Skeletal muscle tissue (tissue), 4 donors: ENCODE results near the gene KCNMA1. TPM values are rescaled to one million over a fixed set of nuclear protein-coding genes. Genes with fewer than 3 reads are reported as not detected.

Source experiments
- H3K27ac ChIP-seq: one replicate; pipeline ENCODE4 v1.7.0; 2013; ENCODE audit warnings: mild to moderate bottlenecking, low read depth, low read length, inconsistent platforms
- H3K27me3 ChIP-seq, 3 donors: one replicate each; pipeline ENCODE4 v1.7.0; 2013; ENCODE audit warnings: low read length in 3 of 3; ENCODE audit not compliant: control insufficient read depth in 3 of 3, insufficient read depth in 3 of 3
- H3K36me3 ChIP-seq, 3 donors: one replicate each; pipeline ENCODE4 v1.7.0; 2013; ENCODE audit warnings: low read length in 3 of 3; ENCODE audit not compliant: control insufficient read depth in 3 of 3, insufficient read depth in 3 of 3
- H3K4me1 ChIP-seq, 3 donors: one replicate each; pipeline ENCODE4 v1.7.0; 2013; ENCODE audit warnings: low read length in 3 of 3, mild to moderate bottlenecking in 3 of 3; ENCODE audit not compliant: control insufficient read depth in 3 of 3, insufficient read depth in 3 of 3
- H3K4me3 ChIP-seq, 3 donors: one replicate each; pipeline ENCODE4 v1.7.0; 2013; ENCODE audit warnings: low read length in 3 of 3
- H3K9ac ChIP-seq, 3 donors: one replicate each; pipeline ENCODE4 v1.7.0; 2013; ENCODE audit warnings: low read length in 3 of 3, mild to moderate bottlenecking in 3 of 3, moderate library complexity in 2 of 3, low read depth in 1 of 3
- H3K9me3 ChIP-seq, 3 donors: one replicate each; pipeline ENCODE4 v1.7.0; 2013; ENCODE audit warnings: low read length in 3 of 3; ENCODE audit not compliant: control insufficient read depth in 3 of 3
- total RNA-seq: library from RNA; depleted of rRNA; stranded (reverse); fragments of >200 nt; gene quantifications from one replicate; pipeline ENCODE4 v1.2.3, GENCODE V29; 2014
- donor health status: Osteomylitis.

KCNMA1 gene
- total RNA-seq, 1 donor from 2014 or later, result 18.8 TPM

DNA sequence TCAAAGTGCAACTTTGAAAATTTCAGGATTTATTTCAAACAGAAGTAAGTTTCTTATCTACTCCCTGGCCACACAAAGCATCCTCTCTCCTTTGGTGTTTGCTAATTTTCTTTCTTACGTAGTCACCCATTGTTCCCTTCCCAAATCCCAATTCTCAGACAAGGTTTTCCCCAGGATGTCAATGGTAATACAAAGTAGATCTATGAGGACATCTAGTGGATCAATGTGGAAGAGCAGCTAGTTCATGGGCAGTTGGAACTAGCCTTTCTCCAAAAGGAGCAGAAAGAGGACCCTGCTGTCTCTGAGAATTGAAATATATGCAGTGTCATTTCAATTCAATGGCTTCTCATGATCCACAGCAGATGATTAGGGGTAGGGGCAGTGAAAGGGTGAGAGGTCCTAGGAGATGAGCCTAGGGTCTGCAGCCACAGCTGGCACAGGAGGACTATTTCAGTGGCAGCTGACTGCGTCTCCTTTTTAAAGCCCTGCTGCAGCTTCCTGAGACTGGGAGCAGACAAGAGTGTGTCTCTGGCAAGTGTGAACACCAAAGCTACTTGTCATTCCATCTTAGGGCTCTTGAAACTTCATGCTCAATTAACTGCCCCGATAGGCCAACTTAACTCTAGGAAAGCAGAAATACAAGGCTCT lies 632.6 kb downstream of the KCNMA1 start:
- Histone ChIP-seq H3K4me1 (peaks cover 0 to 2% (median 0%) of the 10 kb centered on the region in 3 donors), H3K36me3 (no peaks in the 10 kb centered on the region), H3K9ac (no peak overlapping the region), H3K9me3 (no peaks in the 10 kb centered on the region), H3K4me3 (no peak overlapping the region), H3K27me3 (no peaks in the 10 kb centered on the region), H3K27ac (no peak overlapping the region)

DNA sequence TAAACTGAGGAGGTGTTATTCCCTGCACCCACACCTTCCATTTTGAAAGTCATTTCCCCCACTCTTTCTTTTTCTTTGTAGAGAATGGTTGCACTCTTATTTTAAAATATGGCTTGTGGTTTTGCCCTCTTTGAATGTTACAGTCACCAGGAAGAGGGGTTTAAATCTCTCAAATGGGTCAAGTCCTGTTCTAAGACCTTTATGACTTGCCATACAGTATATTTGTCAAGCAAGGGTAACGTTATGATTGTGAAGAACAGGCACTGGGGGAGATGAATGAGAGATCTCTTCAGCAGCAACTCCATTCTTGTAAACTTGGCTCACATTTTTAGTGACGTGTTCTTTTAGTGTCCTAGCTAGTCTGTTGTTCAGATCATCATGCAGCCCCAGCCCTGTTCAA lies 634.7 kb downstream of the KCNMA1 start:
- no peak overlapping the region for H3K27ac ChIP-seq
- peaks cover 0 to 2% (median 0%) of the 10 kb centered on the region in 3 donors for H3K4me1 ChIP-seq
- H3K4me3 ChIP-seq, result no peak overlapping the region
- no peaks in the 10 kb centered on the region for H3K9me3 ChIP-seq
- H3K9ac ChIP-seq, result no peak overlapping the region
- H3K36me3 ChIP-seq, result peaks cover 0 to 3% (median 0%) of the 10 kb centered on the region in 3 donors
- H3K27me3 ChIP-seq, result no peaks in the 10 kb centered on the region

DNA sequence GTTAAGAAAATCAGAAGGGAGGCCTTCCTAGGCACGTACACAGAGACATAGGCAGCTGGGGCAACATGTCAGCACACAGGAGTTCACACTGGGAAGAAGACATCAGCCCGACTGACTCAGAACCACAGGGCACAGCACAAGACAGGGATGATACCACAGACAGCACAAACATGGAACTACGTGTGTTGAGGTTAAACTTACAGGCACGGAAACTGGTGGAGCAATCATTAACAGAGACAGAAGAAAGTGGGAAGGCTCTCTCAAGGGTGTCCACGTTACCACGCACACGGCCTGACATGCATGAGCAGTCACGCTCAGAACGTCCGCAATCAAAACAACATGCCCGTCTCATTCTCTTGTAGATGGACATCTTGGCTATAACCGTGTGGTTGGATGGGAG lies 636.4 kb downstream of the KCNMA1 start:
- Histone ChIP-seq H3K27ac (no peak overlapping the region), H3K27me3 (no peaks in the 10 kb centered on the region), H3K9ac (no peak overlapping the region), H3K36me3 (peaks cover 0 to 3% (median 0%) of the 10 kb centered on the region in 3 donors), H3K4me3 (no peak overlapping the region), H3K4me1 (peaks cover 0 to 2% (median 0%) of the 10 kb centered on the region in 3 donors), H3K9me3 (no peaks in the 10 kb centered on the region)

DNA sequence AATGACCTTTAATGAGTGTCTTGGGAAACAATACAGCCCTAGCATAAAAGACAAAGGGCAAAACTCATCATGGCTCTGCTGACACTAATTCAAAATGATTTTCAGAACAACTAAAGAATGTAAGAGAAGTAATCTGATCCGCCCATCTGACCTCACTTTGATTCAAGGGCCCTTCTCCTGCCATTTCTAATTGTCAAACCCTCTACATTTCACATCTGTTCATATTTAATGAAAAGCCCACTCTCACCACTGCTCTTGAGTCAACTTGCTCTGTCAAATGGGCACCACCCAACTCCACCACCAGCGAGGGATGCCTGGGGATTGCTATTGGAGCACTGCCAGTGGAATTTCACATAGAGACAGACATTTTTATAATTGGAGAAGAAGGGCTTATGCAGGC lies 639.2 kb downstream of the KCNMA1 start:
- Histone ChIP-seq H3K27ac (no peak overlapping the region), H3K36me3 (peaks cover 0 to 3% (median 0%) of the 10 kb centered on the region in 3 donors), H3K4me3 (no peak overlapping the region), H3K9ac (no peak overlapping the region), H3K9me3 (no peaks in the 10 kb centered on the region), H3K27me3 (no peaks in the 10 kb centered on the region), H3K4me1 (no peaks in the 10 kb centered on the region)

DNA sequence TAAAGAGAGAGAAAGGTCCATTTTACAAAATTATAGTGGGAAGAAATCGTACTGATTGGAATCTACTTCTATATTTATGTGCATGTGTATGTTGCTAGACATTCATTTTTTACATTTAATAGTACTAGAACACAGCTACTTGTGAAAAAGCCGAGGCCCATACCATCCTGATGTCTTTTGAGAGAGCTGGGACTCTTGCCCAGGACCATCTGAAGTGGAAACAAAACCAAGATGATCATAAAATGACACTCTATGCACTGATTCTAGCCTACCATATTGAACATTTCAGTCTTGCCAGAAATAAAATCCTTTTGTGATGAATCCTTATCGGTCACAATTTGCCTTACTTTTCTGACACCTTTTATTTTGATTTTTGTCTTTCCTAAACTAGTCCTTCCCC lies 640.0 kb downstream of the KCNMA1 start:
- Histone ChIP-seq H3K36me3 (peaks cover 0 to 3% (median 0%) of the 10 kb centered on the region in 3 donors), H3K27ac (no peak overlapping the region), H3K9ac (no peak overlapping the region)

DNA sequence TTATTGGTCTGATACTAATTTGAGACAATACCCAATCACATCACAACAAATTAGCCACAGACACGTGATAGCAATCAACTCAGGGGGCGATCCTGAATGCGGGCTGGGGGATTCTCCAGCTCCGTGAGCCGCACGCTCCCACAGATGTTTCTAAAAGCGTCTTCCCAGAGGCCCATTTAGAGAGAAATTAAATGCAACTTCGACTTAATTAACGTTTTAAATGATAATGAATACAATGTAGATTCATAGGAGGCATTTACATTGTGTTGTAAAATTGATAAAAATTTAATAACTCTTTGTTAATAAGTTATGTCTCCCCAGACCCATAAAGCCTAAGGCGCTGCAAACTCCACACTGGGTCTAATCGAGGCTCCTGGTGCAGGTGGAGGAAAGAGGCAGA lies 642.6 kb downstream of the KCNMA1 start:
- H3K4me1 ChIP-seq, result peaks cover 0 to 4% (median 0%) of the 10 kb centered on the region in 3 donors
- no peaks in the 10 kb centered on the region for H3K27me3 ChIP-seq
- no peaks in the 10 kb centered on the region for H3K9me3 ChIP-seq
- no peak overlapping the region for H3K4me3 ChIP-seq
- H3K36me3 ChIP-seq, result peaks cover 0 to 3% (median 0%) of the 10 kb centered on the region in 3 donors
- no peak overlapping the region for H3K27ac ChIP-seq
- no peak overlapping the region for H3K9ac ChIP-seq

More for the DNA sequence above, 640.0 kb downstream of the KCNMA1 start:
- no peaks in the 10 kb centered on the region for H3K9me3 ChIP-seq
- H3K27me3 ChIP-seq, result no peaks in the 10 kb centered on the region
- no peak overlapping the region for H3K4me3 ChIP-seq
- H3K4me1 ChIP-seq, result no peaks in the 10 kb centered on the region

DNA sequence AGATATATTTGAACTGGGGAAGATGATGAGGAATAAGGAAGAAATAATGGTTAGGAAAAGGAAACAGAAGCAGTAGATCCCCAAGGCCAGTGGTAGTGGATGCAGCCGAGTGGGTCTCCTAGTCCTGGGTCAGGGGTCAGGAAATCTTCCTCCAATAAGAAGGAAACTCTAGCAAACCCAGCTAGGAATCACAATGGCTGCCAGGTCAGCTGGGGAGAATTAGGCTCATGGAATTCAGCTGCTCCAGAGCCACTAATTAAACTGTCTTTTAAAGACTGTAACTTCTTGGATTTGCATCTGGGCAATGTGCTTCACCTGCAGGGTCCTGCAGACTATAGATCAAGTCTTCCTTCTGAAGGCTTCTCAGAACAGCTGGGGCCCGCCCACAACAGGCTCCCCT lies 644.4 kb downstream of the KCNMA1 start:
- H3K4me3 ChIP-seq, result no peak overlapping the region
- H3K27ac ChIP-seq, result no peak overlapping the region
- no peaks in the 10 kb centered on the region for H3K27me3 ChIP-seq
- H3K36me3 ChIP-seq, result no peaks in the 10 kb centered on the region
- no peak overlapping the region for H3K9ac ChIP-seq
- H3K9me3 ChIP-seq, result no peaks in the 10 kb centered on the region
- peaks cover 0 to 4% (median 0%) of the 10 kb centered on the region in 3 donors for H3K4me1 ChIP-seq

DNA sequence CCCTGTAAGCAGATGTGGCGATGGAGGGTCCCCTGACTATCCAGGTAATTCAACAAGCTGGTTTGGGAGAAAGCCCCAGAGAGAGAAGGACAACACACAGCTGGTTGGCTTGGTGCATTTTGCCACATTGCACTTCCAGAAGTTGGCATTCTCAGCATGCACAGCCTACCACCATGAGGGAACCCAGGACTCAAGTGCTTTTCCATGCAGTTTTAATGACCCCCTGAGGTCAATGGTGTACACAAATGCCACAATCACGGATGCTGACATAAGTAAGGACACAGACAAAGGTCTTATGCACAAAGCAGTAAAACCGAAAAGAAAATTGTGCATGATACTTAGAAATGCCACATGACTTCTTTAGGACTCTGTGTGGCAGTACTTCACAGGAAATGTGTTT lies 645.1 kb downstream of the KCNMA1 start:
- Histone ChIP-seq H3K4me1 (peaks cover 0 to 4% (median 0%) of the 10 kb centered on the region in 3 donors), H3K36me3 (no peaks in the 10 kb centered on the region), H3K9ac (no peak overlapping the region), H3K4me3 (no peak overlapping the region), H3K9me3 (no peaks in the 10 kb centered on the region), H3K27ac (no peak overlapping the region), H3K27me3 (no peaks in the 10 kb centered on the region)

DNA sequence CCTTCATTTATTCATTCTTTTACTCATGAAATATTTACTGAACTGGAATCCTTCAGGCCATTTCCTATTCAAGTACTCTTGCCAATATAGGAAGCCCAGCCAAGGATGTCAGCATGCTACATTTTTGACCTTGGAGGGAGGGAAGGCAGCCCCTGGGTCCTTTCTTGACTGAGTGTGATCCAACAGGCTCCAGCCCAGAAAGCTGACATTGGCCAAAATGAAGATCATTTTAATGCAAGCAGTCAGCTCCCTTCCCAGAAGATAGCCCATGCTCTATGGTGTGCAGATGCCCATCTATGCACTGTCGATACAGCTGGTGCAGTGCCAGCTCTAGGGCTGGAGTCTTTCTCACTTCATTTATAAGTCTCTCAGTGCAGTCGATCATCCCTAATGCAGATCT lies 646.0 kb downstream of the KCNMA1 start:
- peaks cover 0 to 4% (median 0%) of the 10 kb centered on the region in 3 donors for H3K4me1 ChIP-seq
- H3K27ac ChIP-seq, result no peak overlapping the region
- H3K9me3 ChIP-seq, result no peaks in the 10 kb centered on the region
- H3K36me3 ChIP-seq, result no peaks in the 10 kb centered on the region
- H3K27me3 ChIP-seq, result no peaks in the 10 kb centered on the region
- H3K4me3 ChIP-seq, result no peak overlapping the region
- H3K9ac ChIP-seq, result no peak overlapping the region

DNA sequence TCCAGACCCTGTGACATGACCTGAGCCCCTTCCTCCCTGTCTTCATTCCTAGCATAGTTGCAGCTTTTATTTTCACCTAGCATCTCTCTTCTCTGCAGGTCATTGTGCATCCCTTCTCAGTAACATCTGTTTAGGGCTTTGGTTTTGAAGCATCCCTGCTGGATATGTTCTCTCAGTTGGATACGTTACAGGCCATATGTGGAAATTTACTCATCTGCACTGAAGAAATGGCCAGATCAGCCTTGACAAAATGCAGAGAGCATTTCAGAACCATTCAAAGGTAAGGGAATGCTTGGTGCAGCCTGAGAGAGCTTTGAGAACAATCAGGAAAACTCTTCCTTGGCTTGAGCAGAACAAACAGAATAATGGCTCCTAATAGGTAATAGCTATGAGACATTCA lies 647.0 kb downstream of the KCNMA1 start:
- Histone ChIP-seq H3K4me1 (peaks cover 0 to 4% (median 0%) of the 10 kb centered on the region in 3 donors), H3K27ac (no peak overlapping the region), H3K36me3 (no peaks in the 10 kb centered on the region), H3K27me3 (no peaks in the 10 kb centered on the region), H3K9ac (no peak overlapping the region), H3K9me3 (no peaks in the 10 kb centered on the region), H3K4me3 (no peak overlapping the region)
